GM23338 (cell line): ENCODE results near the gene PTPN18. TPM values are rescaled to one million over a fixed set of nuclear protein-coding genes. Genes with fewer than 3 reads are reported as not detected.

Experiments
- ATAC-seq: fragments of 200-7000 bp; cut with Tn5 transposase; 3 replicates; pipeline ENCODE4 v1.9.1; 2020
- DNase-seq: peaks from one replicate; pipeline ENCODE4 v3.0.0-alpha.2; 2015; ENCODE audit warnings: low spot score
- H2AFZ ChIP-seq: fragments of 200-600 bp; sonication (generic); 2 replicates; pipeline ENCODE4 v1.8.0; 2016; ENCODE audit warnings: antibody characterized with exemption, mild to moderate bottlenecking, moderate library complexity
- H3F3A ChIP-seq: fragments of 200-600 bp; sonication (generic); replicated peaks from 2 replicates; pipeline ENCODE4 v1.8.0; 2017; ENCODE audit warnings: antibody characterized with exemption, mixed run types, low read depth
- H3K27ac ChIP-seq: fragments of 200-600 bp; sonication (generic); 2 replicates; pipeline ENCODE4 v1.6.1; 2016; ENCODE audit warnings: low read depth
- H3K27me3 ChIP-seq: fragments of 200-600 bp; sonication (generic); 2 replicates; pipeline ENCODE4 v1.8.0; 2016; ENCODE audit warnings: mild to moderate bottlenecking, mixed run types, moderate library complexity; ENCODE audit not compliant: insufficient read depth
- H3K36me3 ChIP-seq: fragments of 200-600 bp; sonication (generic); 2 replicates; pipeline ENCODE4 v1.8.0; 2016; ENCODE audit warnings: mild to moderate bottlenecking; ENCODE audit not compliant: insufficient read depth
- H3K4me1 ChIP-seq: fragments of 200-600 bp; sonication (generic); 2 replicates; pipeline ENCODE4 v1.8.0; 2016; ENCODE audit warnings: mild to moderate bottlenecking, moderate library complexity; ENCODE audit not compliant: insufficient read depth
- H3K4me2 ChIP-seq: fragments of 200-600 bp; sonication (generic); 2 replicates; pipeline ENCODE4 v1.7.1; 2017; ENCODE audit warnings: mixed run types
- H3K4me3 ChIP-seq: fragments of 200-600 bp; sonication (generic); 2 replicates; pipeline ENCODE4 v1.6.1; 2016; ENCODE audit warnings: mixed run types
- H3K79me2 ChIP-seq: fragments of 200-600 bp; sonication (generic); replicated peaks from 2 replicates; pipeline ENCODE4 v1.8.0; 2017; ENCODE audit warnings: mild to moderate bottlenecking; ENCODE audit not compliant: insufficient read depth
- H3K9me2 ChIP-seq: fragments of 200-600 bp; sonication (generic); 2 replicates; pipeline ENCODE4 v1.8.0; 2017; ENCODE audit not compliant: insufficient read depth
- H4K20me1 ChIP-seq: fragments of 200-600 bp; sonication (generic); replicated peaks from 2 replicates; pipeline ENCODE4 v1.8.0; 2017; ENCODE audit warnings: mild to moderate bottlenecking; ENCODE audit not compliant: insufficient read depth
- H3K27ac Mint-ChIP-seq: 2 replicates; pipeline ENCODE4 v1.8.0; 2020; ENCODE audit warnings: inconsistent platforms, mild to moderate bottlenecking, moderate library complexity, mixed read lengths
- H3K27me3 Mint-ChIP-seq: 3 replicates; pipeline ENCODE4 v1.8.0; 2022; ENCODE audit warnings: low read depth, mild to moderate bottlenecking, moderate library complexity, mixed read lengths, inconsistent platforms; ENCODE audit not compliant: insufficient read depth, poor library complexity
- H3K36me3 Mint-ChIP-seq: 3 replicates; pipeline ENCODE4 v1.8.0; 2021; ENCODE audit warnings: low read depth, mild to moderate bottlenecking, inconsistent platforms, moderate library complexity, mixed read lengths
- H3K4me1 Mint-ChIP-seq: 3 replicates; pipeline ENCODE4 v1.8.0; 2020; ENCODE audit warnings: mild to moderate bottlenecking, inconsistent platforms, mixed read lengths
- H3K4me3 Mint-ChIP-seq: 3 replicates; pipeline ENCODE4 v1.8.0; 2021; ENCODE audit warnings: moderate library complexity, mild to moderate bottlenecking, inconsistent platforms, mixed read lengths
- H3K9me3 Mint-ChIP-seq: 3 replicates; pipeline ENCODE4 v1.8.0; 2020; ENCODE audit warnings: moderate library complexity, mild to moderate bottlenecking, inconsistent platforms, mixed read lengths
- CREB1 ChIP-seq: fragments of 250-450 bp; sonication (Bioruptor Pico); IDR thresholded peaks from 2 replicates; pipeline ENCODE4 v1.5.0; 2020; ENCODE audit warnings: low read depth, mild to moderate bottlenecking, moderate library complexity
- JUNB ChIP-seq: IDR thresholded peaks from one replicate; pipeline ENCODE4 v1.6.1; 2016; ENCODE audit warnings: antibody characterized with exemption; ENCODE audit not compliant: unreplicated experiment
- POLR2AphosphoS5 ChIP-seq: IDR thresholded peaks from 2 replicates; pipeline ENCODE4 v1.6.1; 2016; ENCODE audit warnings: antibody characterized with exemption, low read depth
- ZNF114 ChIP-seq: fragments of 250-450 bp; sonication (Bioruptor Pico); IDR thresholded peaks from 2 replicates; pipeline ENCODE4 v1.5.0; 2020; ENCODE audit warnings: mild to moderate bottlenecking, moderate library complexity
- ZNF331 ChIP-seq: fragments of 250-450 bp; sonication (Bioruptor Pico); IDR thresholded peaks from 2 replicates; pipeline ENCODE4 v1.5.0; 2020; ENCODE audit warnings: low read depth, mild to moderate bottlenecking, moderate library complexity
- polyA plus RNA-seq: library from polyadenylated mRNA; unstranded; fragments of >200 nt; fragmentation: Nextera tagmentation; extraction: Ambion mirVana; gene quantifications from 2 replicates; pipeline ENCODE4 v1.2.1, GENCODE V29; 2016
- total RNA-seq: library from RNA; depleted of rRNA; stranded (reverse); fragments of >200 nt; shearing (Covaris generic); gene quantifications from 2 replicates; pipeline ENCODE4 v1.2.3, GENCODE V29; 2014
- TF ChIP-seq, protein P1 (sequence below), 2 experiments: fragments of 200-600 bp in 1 of 2; sonication (generic) in 1 of 2; conservative IDR thresholded peaks; 2 replicates each; pipeline versions ENCODE4 v1.5.1 to v1.6.1; 2016 to 2017; ENCODE audit warnings: antibody characterized with exemption in 2 of 2, low read depth in 2 of 2, mild to moderate bottlenecking in 2 of 2, moderate library complexity in 1 of 2
- TF ChIP-seq, protein P2 (sequence below): IDR thresholded peaks from 2 replicates; pipeline ENCODE4 v1.6.1; 2016; ENCODE audit warnings: antibody characterized with exemption
- TF ChIP-seq, protein P3 (sequence below): fragments of 250-450 bp; sonication (Bioruptor Pico); IDR thresholded peaks from 2 replicates; pipeline ENCODE4 v1.5.0; 2020; ENCODE audit warnings: mild to moderate bottlenecking, moderate library complexity

Gene PTPN18
- total and polyA plus RNA-seq, 2 experiments from 2014 or later: 10.1 to 10.9 TPM

DNA sequence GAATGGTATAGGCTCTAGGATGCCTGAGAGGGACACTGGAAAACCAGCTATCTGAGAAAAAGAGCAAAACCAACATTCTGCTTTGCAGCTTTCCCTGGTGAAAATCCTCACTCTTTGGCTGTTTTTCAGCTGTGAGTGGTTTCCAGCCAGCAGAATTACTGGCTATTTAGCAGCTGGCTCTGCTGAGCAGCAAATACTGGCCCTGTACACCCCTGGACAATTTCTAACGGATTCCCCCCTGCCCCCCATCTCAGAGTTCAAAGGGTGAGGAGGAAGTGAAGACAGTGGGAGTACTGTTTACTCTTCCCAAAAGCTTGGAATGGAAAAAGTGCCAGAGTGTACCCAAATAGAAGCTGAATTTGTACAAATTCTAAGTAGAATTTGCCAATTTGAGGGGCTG, 39.3 kb upstream of the PTPN18 start:
- H3K4me2 ChIP-seq: no peak overlapping the region
- no peak overlapping the region for H2AFZ ChIP-seq
- no peak overlapping the region for H3K4me3 Mint-ChIP-seq
- ATAC-seq (no peak), DNase-seq (no peak)
- no peaks in the 10 kb centered on the region for H3K36me3 ChIP-seq
- no peaks in the 10 kb centered on the region for H3K4me1 ChIP-seq
- H3K4me3 ChIP-seq: no peak overlapping the region
- H3K36me3 Mint-ChIP-seq: no peaks in the 10 kb centered on the region
- H3K9me3 Mint-ChIP-seq: no peaks in the 10 kb centered on the region
- H3K4me1 Mint-ChIP-seq: no peaks in the 10 kb centered on the region
- H3K27ac Mint-ChIP-seq: no peak overlapping the region
- H3K79me2 ChIP-seq: no peaks in the 10 kb centered on the region
- no peaks in the 10 kb centered on the region for H3F3A ChIP-seq
- no peaks in the 10 kb centered on the region for H3K9me2 ChIP-seq
- no peaks in the 10 kb centered on the region for H4K20me1 ChIP-seq
- H3K27me3 Mint-ChIP-seq: peaks cover 4% of the 10 kb centered on the region
- no peak for TF ChIP-seq ZNF114 (CRISPR knock-in tag)
- TF ChIP-seq POLR2AphosphoS5: no peak
- no peak for TF ChIP-seq ZNF331 (CRISPR knock-in tag)
- no peak overlapping the region for H3K27ac ChIP-seq
- H3K27me3 ChIP-seq: no peaks in the 10 kb centered on the region

DNA sequence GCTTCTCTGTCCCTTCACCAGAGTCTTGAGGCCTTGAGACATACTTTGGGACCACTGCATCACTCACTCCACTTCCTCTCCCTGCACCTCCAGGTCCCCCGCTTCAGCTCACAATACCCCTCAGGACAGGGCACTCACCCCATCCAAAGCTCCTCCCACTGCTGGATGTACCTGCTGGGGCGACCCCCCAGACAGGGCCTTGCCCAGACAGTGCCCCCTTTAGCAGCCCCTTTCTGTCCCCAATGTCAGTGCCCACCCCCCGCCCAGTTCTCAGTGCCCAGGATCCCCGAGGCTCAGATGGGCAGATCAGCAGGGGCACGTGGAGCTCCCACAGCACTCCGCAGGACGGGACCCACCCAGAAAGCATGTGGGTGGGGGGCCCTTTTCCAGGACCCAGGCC, 37.0 kb upstream of the PTPN18 start:
- H3K36me3 ChIP-seq: no peaks in the 10 kb centered on the region
- H3K27ac ChIP-seq: no peak overlapping the region
- no peaks in the 10 kb centered on the region for H3K9me2 ChIP-seq
- no peak overlapping the region for H3K27ac Mint-ChIP-seq
- H3K27me3 Mint-ChIP-seq: peaks cover 4% of the 10 kb centered on the region
- no peaks in the 10 kb centered on the region for H3K36me3 Mint-ChIP-seq
- ATAC-seq (no peak), DNase-seq (no peak)
- H3K4me2 ChIP-seq: no peak overlapping the region
- no peak overlapping the region for H2AFZ ChIP-seq
- H3K4me1 ChIP-seq: no peaks in the 10 kb centered on the region
- no peaks in the 10 kb centered on the region for H4K20me1 ChIP-seq
- no peak overlapping the region for H3K4me3 Mint-ChIP-seq
- H3K9me3 Mint-ChIP-seq: no peaks in the 10 kb centered on the region
- H3K4me1 Mint-ChIP-seq: no peaks in the 10 kb centered on the region
- H3K27me3 ChIP-seq: no peaks in the 10 kb centered on the region
- no peak overlapping the region for H3K4me3 ChIP-seq
- H3K79me2 ChIP-seq: no peaks in the 10 kb centered on the region
- TF ChIP-seq, protein P1, sequence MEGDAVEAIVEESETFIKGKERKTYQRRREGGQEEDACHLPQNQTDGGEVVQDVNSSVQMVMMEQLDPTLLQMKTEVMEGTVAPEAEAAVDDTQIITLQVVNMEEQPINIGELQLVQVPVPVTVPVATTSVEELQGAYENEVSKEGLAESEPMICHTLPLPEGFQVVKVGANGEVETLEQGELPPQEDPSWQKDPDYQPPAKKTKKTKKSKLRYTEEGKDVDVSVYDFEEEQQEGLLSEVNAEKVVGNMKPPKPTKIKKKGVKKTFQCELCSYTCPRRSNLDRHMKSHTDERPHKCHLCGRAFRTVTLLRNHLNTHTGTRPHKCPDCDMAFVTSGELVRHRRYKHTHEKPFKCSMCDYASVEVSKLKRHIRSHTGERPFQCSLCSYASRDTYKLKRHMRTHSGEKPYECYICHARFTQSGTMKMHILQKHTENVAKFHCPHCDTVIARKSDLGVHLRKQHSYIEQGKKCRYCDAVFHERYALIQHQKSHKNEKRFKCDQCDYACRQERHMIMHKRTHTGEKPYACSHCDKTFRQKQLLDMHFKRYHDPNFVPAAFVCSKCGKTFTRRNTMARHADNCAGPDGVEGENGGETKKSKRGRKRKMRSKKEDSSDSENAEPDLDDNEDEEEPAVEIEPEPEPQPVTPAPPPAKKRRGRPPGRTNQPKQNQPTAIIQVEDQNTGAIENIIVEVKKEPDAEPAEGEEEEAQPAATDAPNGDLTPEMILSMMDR (conservative IDR thresholded peaks at IDR 0.05; ENCODE audit: low read depth in 2 of 2): no peak
- TF ChIP-seq, protein P2, sequence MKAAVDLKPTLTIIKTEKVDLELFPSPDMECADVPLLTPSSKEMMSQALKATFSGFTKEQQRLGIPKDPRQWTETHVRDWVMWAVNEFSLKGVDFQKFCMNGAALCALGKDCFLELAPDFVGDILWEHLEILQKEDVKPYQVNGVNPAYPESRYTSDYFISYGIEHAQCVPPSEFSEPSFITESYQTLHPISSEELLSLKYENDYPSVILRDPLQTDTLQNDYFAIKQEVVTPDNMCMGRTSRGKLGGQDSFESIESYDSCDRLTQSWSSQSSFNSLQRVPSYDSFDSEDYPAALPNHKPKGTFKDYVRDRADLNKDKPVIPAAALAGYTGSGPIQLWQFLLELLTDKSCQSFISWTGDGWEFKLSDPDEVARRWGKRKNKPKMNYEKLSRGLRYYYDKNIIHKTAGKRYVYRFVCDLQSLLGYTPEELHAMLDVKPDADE: no peak
- no peak for TF ChIP-seq CREB1 (CRISPR knock-in tag)
- TF ChIP-seq JUNB: no peak
- TF ChIP-seq ZNF331 (CRISPR knock-in tag): no peak
- TF ChIP-seq POLR2AphosphoS5: no peak
- TF ChIP-seq, protein P3, sequence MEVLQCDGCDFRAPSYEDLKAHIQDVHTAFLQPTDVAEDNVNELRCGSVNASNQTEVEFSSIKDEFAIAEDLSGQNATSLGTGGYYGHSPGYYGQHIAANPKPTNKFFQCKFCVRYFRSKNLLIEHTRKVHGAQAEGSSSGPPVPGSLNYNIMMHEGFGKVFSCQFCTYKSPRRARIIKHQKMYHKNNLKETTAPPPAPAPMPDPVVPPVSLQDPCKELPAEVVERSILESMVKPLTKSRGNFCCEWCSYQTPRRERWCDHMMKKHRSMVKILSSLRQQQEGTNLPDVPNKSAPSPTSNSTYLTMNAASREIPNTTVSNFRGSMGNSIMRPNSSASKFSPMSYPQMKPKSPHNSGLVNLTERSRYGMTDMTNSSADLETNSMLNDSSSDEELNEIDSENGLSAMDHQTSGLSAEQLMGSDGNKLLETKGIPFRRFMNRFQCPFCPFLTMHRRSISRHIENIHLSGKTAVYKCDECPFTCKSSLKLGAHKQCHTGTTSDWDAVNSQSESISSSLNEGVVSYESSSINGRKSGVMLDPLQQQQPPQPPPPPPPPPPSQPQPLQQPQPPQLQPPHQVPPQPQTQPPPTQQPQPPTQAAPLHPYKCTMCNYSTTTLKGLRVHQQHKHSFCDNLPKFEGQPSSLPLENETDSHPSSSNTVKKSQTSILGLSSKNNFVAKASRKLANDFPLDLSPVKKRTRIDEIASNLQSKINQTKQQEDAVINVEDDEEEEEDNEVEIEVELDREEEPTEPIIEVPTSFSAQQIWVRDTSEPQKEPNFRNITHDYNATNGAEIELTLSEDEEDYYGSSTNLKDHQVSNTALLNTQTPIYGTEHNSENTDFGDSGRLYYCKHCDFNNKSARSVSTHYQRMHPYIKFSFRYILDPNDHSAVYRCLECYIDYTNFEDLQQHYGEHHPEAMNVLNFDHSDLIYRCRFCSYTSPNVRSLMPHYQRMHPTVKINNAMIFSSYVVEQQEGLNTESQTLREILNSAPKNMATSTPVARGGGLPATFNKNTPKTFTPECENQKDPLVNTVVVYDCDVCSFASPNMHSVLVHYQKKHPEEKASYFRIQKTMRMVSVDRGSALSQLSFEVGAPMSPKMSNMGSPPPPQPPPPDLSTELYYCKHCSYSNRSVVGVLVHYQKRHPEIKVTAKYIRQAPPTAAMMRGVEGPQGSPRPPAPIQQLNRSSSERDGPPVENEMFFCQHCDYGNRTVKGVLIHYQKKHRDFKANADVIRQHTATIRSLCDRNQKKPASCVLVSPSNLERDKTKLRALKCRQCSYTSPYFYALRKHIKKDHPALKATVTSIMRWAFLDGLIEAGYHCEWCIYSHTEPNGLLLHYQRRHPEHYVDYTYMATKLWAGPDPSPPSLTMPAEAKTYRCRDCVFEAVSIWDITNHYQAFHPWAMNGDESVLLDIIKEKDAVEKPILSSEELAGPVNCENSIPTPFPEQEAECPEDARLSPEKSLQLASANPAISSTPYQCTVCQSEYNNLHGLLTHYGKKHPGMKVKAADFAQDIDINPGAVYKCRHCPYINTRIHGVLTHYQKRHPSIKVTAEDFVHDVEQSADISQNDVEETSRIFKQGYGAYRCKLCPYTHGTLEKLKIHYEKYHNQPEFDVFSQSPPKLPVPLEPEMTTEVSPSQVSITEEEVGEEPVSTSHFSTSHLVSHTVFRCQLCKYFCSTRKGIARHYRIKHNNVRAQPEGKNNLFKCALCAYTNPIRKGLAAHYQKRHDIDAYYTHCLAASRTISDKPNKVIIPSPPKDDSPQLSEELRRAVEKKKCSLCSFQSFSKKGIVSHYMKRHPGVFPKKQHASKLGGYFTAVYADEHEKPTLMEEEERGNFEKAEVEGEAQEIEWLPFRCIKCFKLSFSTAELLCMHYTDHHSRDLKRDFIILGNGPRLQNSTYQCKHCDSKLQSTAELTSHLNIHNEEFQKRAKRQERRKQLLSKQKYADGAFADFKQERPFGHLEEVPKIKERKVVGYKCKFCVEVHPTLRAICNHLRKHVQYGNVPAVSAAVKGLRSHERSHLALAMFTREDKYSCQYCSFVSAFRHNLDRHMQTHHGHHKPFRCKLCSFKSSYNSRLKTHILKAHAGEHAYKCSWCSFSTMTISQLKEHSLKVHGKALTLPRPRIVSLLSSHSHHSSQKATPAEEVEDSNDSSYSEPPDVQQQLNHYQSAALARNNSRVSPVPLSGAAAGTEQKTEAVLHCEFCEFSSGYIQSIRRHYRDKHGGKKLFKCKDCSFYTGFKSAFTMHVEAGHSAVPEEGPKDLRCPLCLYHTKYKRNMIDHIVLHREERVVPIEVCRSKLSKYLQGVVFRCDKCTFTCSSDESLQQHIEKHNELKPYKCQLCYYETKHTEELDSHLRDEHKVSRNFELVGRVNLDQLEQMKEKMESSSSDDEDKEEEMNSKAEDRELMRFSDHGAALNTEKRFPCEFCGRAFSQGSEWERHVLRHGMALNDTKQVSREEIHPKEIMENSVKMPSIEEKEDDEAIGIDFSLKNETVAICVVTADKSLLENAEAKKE (CRISPR knock-in tag): no peak
- no peaks in the 10 kb centered on the region for H3F3A ChIP-seq
